H1 (cell line): ENCODE data around the gene NEDD9. TPM values are rescaled to one million over a fixed set of nuclear protein-coding genes. Genes with fewer than 3 reads are reported as not detected.

Experiments
- CTCF ChIA-PET: fragments of 300-600 bp; sonication (Branson Sonifier 250); formaldehyde crosslinking; loops from one replicate; lab custom pipeline; 2021; ENCODE audit not compliant: partially characterized antibody; lab: Charles Lee
- POLR2A ChIA-PET: fragments of 300-600 bp; sonication (Branson Sonifier 250); formaldehyde crosslinking; loops from one replicate; lab custom pipeline; 2021; ENCODE audit warnings: inconsistent platforms; ENCODE audit not compliant: partially characterized antibody; lab: Charles Lee
- DNase-seq, 2 experiments: peaks; one replicate each; pipeline versions ENCODE4 v3.0.0 to v3.0.0-alpha.2; 2010 to 2022; ENCODE audit warnings: low spot score in 2 of 2, low read depth in 1 of 2, mixed read lengths in 1 of 2
- FAIRE-seq: peaks from 2 replicates; lab custom pipeline; 2011; peaks lifted over from hg19 to GRCh38; lab: Jason Lieb, UNC
- H2AFZ ChIP-seq: 2 replicates; pipeline ENCODE4 v1.8.1; 2012; ENCODE audit warnings: low read length, inconsistent platforms
- H2AK5ac ChIP-seq: 2 replicates; pipeline ENCODE4 v1.6.1; 2013; ENCODE audit warnings: low read depth, low read length
- H2BK120ac ChIP-seq: replicated peaks from 2 replicates; pipeline ENCODE3; 2013; ENCODE audit warnings: low read depth, low read length, inconsistent platforms
- H2BK12ac ChIP-seq: 2 replicates; pipeline ENCODE4 v1.6.1; 2013; ENCODE audit warnings: low read depth, low read length
- H2BK15ac ChIP-seq: 2 replicates; pipeline ENCODE4 v1.6.1; 2013; ENCODE audit warnings: low read length
- H2BK20ac ChIP-seq: 2 replicates; pipeline ENCODE4 v1.6.1; 2013; ENCODE audit warnings: low read length
- H2BK5ac ChIP-seq: 2 replicates; pipeline ENCODE4 v1.6.1; 2013; ENCODE audit warnings: low read depth, low read length
- H3K14ac ChIP-seq: 2 replicates; pipeline ENCODE4 v1.6.1; 2013; ENCODE audit warnings: inconsistent platforms; ENCODE audit not compliant: insufficient read length
- H3K18ac ChIP-seq: 2 replicates; pipeline ENCODE4 v1.6.1; 2013; ENCODE audit warnings: low read length; ENCODE audit errors: extremely low read depth
- H3K23ac ChIP-seq: 2 replicates; pipeline ENCODE4 v1.6.1; 2013; ENCODE audit warnings: inconsistent platforms; ENCODE audit not compliant: insufficient read length
- H3K23me2 ChIP-seq: 2 replicates; pipeline ENCODE4 v1.6.1; 2013; ENCODE audit warnings: low read depth, low read length
- H3K27ac ChIP-seq: 2 replicates; pipeline ENCODE4 v1.6.1; 2011; ENCODE audit warnings: low read depth, low read length, inconsistent platforms
- H3K27me3 ChIP-seq, 4 experiments: replicated peaks in 1 of 4; 1 replicate in 1 of 4; 2 replicates in 3 of 4; pipeline versions ENCODE4 v1.6.1 to v1.8.1; 2011 to 2013; ENCODE audit warnings: low read length in 3 of 4, mild to moderate bottlenecking in 3 of 4, inconsistent platforms in 2 of 4, mixed read lengths in 2 of 4, moderate library complexity in 1 of 4; ENCODE audit not compliant: control insufficient read depth in 3 of 4, insufficient read depth in 3 of 4; ENCODE audit errors: extremely low read depth in 1 of 4
- H3K36me3 ChIP-seq, 4 experiments: 2 replicates each; pipeline versions ENCODE4 v1.6.1 to v1.8.1; 2011 to 2013; ENCODE audit warnings: mild to moderate bottlenecking in 4 of 4, low read length in 3 of 4, moderate library complexity in 2 of 4, control low read depth in 1 of 4, inconsistent platforms in 1 of 4; ENCODE audit not compliant: insufficient read depth in 4 of 4, control insufficient read depth in 2 of 4
- H3K4ac ChIP-seq: replicated peaks from 2 replicates; pipeline ENCODE3; 2013; ENCODE audit warnings: low read length, low read depth, mixed read lengths, inconsistent platforms; ENCODE audit not compliant: insufficient read length
- H3K4me1 ChIP-seq, 4 experiments: replicated peaks in 1 of 4; 1 replicate in 1 of 4; 2 replicates in 3 of 4; pipeline versions ENCODE4 v1.6.1 to v1.8.1; 2011 to 2013; ENCODE audit warnings: low read length in 3 of 4, inconsistent platforms in 2 of 4, mixed read lengths in 1 of 4; ENCODE audit not compliant: insufficient read depth in 4 of 4, control insufficient read depth in 3 of 4
- H3K4me2 ChIP-seq, 2 experiments: 2 replicates each; pipeline versions ENCODE4 v1.6.1 to v1.8.1; 2011 to 2013; ENCODE audit warnings: low read depth in 2 of 2, low read length in 2 of 2, control low read depth in 1 of 2, inconsistent platforms in 1 of 2, mild to moderate bottlenecking in 1 of 2; ENCODE audit not compliant: insufficient read depth in 1 of 2
- H3K4me3 ChIP-seq, 4 experiments: fragments of 200-600, 300-600 bp in 1 of 4; sonication (generic), shearing (Covaris generic), sonication (Bioruptor Twin) in 1 of 4; 2 replicates each; pipeline versions ENCODE4 v1.5.1 to v1.8.1; 2011 to 2016; ENCODE audit warnings: low read length in 4 of 4, low read depth in 3 of 4, control low read depth in 2 of 4, inconsistent platforms in 2 of 4, mild to moderate bottlenecking in 2 of 4, mixed read lengths in 1 of 4, moderate library complexity in 1 of 4; ENCODE audit not compliant: insufficient read depth in 2 of 4; ENCODE audit errors: extremely low read depth in 1 of 4
- H3K56ac ChIP-seq: replicated peaks from 2 replicates; pipeline ENCODE3; 2013; ENCODE audit warnings: low read depth, mild to moderate bottlenecking, mixed read lengths, low read length, inconsistent platforms; ENCODE audit not compliant: insufficient read length
- H3K79me1 ChIP-seq: 2 replicates; pipeline ENCODE4 v1.6.1; 2013; ENCODE audit warnings: low read depth, low read length, control low read depth
- H3K79me2 ChIP-seq, 2 experiments: 2 replicates each; pipeline versions ENCODE4 v1.6.1 to v1.8.1; 2012 to 2013; ENCODE audit warnings: low read length in 2 of 2, mild to moderate bottlenecking in 2 of 2, inconsistent platforms in 1 of 2; ENCODE audit not compliant: insufficient read depth in 2 of 2, control insufficient read depth in 1 of 2
- H3K9ac ChIP-seq, 4 experiments: replicated peaks in 1 of 4; 1 replicate in 1 of 4; 2 replicates in 3 of 4; pipeline versions ENCODE4 v1.6.1 to v1.8.1; 2011 to 2013; ENCODE audit warnings: low read depth in 3 of 4, low read length in 3 of 4, control low read depth in 2 of 4, mild to moderate bottlenecking in 2 of 4, moderate library complexity in 2 of 4, inconsistent platforms in 1 of 4; ENCODE audit errors: extremely low read depth in 1 of 4
- H3K9me3 ChIP-seq, 2 experiments: 2 replicates each; pipeline versions ENCODE4 v1.6.1 to v1.8.1; 2012 to 2013; ENCODE audit warnings: mild to moderate bottlenecking in 2 of 2, moderate library complexity in 2 of 2, control low read depth in 1 of 2, inconsistent platforms in 1 of 2, low read depth in 1 of 2, low read length in 1 of 2, mixed read lengths in 1 of 2; ENCODE audit not compliant: insufficient read depth in 2 of 2
- H4K20me1 ChIP-seq, 2 experiments: replicated peaks in 1 of 2; 2 replicates each; pipeline versions ENCODE3 to v1.8.1; 2011 to 2013; ENCODE audit warnings: inconsistent platforms in 2 of 2, low read length in 2 of 2, mild to moderate bottlenecking in 1 of 2; ENCODE audit not compliant: insufficient read depth in 2 of 2, control insufficient read depth in 1 of 2
- H4K5ac ChIP-seq: 2 replicates; pipeline ENCODE4 v1.6.1; 2013; ENCODE audit warnings: low read length, low read depth, mixed read lengths, inconsistent platforms; ENCODE audit not compliant: insufficient read length
- H4K8ac ChIP-seq: 2 replicates; pipeline ENCODE4 v1.8.0; 2013; ENCODE audit warnings: mild to moderate bottlenecking, moderate library complexity, low read length, inconsistent platforms; ENCODE audit not compliant: insufficient read depth; ENCODE audit errors: extremely low read depth
- H4K91ac ChIP-seq: replicated peaks from 2 replicates; pipeline ENCODE3; 2013; ENCODE audit warnings: low read length, mixed read lengths, inconsistent platforms; ENCODE audit not compliant: insufficient read length
- ASH2L ChIP-seq: fragments of 200-600, 300-600 bp; sonication (generic); IDR thresholded peaks from one replicate; pipeline ENCODE4 v1.7.1; 2017; ENCODE audit warnings: low read length
- BACH1 ChIP-seq: IDR thresholded peaks from 2 replicates; pipeline ENCODE4 v1.6.1; 2012; ENCODE audit warnings: low read length, improper control_type of control experiment
- EP300 ChIP-seq, 2 experiments: IDR thresholded peaks; 1 replicate in 1 of 2; 2 replicates in 1 of 2; pipeline ENCODE4 v1.6.1; 2011 to 2012; ENCODE audit warnings: low read depth in 2 of 2, low read length in 2 of 2, mild to moderate bottlenecking in 2 of 2, borderline replicate concordance in 1 of 2, inconsistent platforms in 1 of 2, moderate library complexity in 1 of 2
- FOSL1 ChIP-seq: IDR thresholded peaks from 2 replicates; pipeline ENCODE4 v1.6.1; 2011; ENCODE audit warnings: mild to moderate bottlenecking, low read depth, low read length, moderate library complexity; ENCODE audit not compliant: insufficient read depth
- NRF1 ChIP-seq: IDR thresholded peaks from 2 replicates; pipeline ENCODE4 v1.6.1; 2011; ENCODE audit warnings: mild to moderate bottlenecking, low read depth, low read length, improper control_type of control experiment
- RAD21 ChIP-seq, 2 experiments: IDR thresholded peaks in 1 of 2; conservative IDR thresholded peaks in 1 of 2; 2 replicates each; pipeline ENCODE4 v1.6.1; 2011; ENCODE audit warnings: low read depth in 2 of 2, low read length in 2 of 2, improper control_type of control experiment in 1 of 2, inconsistent platforms in 1 of 2, mild to moderate bottlenecking in 1 of 2, moderate library complexity in 1 of 2
- RNF2 ChIP-seq: fragments of 200-900, 300-1000 bp; sonication (generic); IDR thresholded peaks from 2 replicates; pipeline ENCODE4 v1.7.1; 2016; ENCODE audit warnings: borderline replicate concordance, low read depth, mild to moderate bottlenecking, antibody characterized with exemption, low read length; ENCODE audit not compliant: poor library complexity, severe bottlenecking; ENCODE audit errors: missing control alignments
- RXRA ChIP-seq: IDR thresholded peaks from 2 replicates; pipeline ENCODE4 v1.6.1; 2011; ENCODE audit warnings: low read depth, mild to moderate bottlenecking, low read length, moderate library complexity; ENCODE audit not compliant: insufficient read depth
- SAP30 ChIP-seq: fragments of 300-600 bp; sonication (generic); IDR thresholded peaks from 2 replicates; pipeline ENCODE4 v1.7.1; 2012; ENCODE audit warnings: low read length, moderate library complexity, mild to moderate bottlenecking, inconsistent platforms; ENCODE audit not compliant: insufficient read depth, insufficient replicate concordance
- SRF ChIP-seq: IDR thresholded peaks from 2 replicates; pipeline ENCODE4 v1.6.1; 2011; ENCODE audit warnings: mild to moderate bottlenecking, low read depth, low read length, moderate library complexity
- SUZ12 ChIP-seq: fragments of 200-600 bp; sonication (generic); IDR thresholded peaks from 2 replicates; pipeline ENCODE4 v1.6.1; 2012; ENCODE audit warnings: mild to moderate bottlenecking, inconsistent platforms, low read length, moderate library complexity, mixed read lengths
- ZNF274 ChIP-seq: IDR thresholded peaks from 2 replicates; pipeline ENCODE4 v1.7.0; 2012; ENCODE audit warnings: low read length, borderline replicate concordance; ENCODE audit errors: extremely low read depth
- WGBS, 2 experiments: shearing (Covaris generic) in 1 of 2; methylation state at CpG; one replicate each; pipeline versions ENCODE4 v1.1.6 to v1.1.7; 2013 to 2015; ENCODE audit warnings: low lambda C conversion rate in 2 of 2, mixed read lengths in 2 of 2, inconsistent platforms in 1 of 2, low coverage in 1 of 2, missing lambda C conversion rate in 1 of 2; ENCODE audit not compliant: insufficient replicate concordance in 2 of 2, insufficient coverage in 1 of 2, insufficient read length in 1 of 2; ENCODE audit errors: extremely low coverage in 1 of 2, missing lambda C conversion rate in 1 of 2; 5-methylcytosine and 5-hydroxymethylcytosine counted together
- polyA plus RNA-seq, 7 experiments: library from polyadenylated mRNA; depleted of rRNA in 3 of 7; stranded (reverse) in 5 of 7; unstranded in 2 of 7; fragments of >200 nt in 5 of 7; fragments of 200-250 nt in 2 of 7; gene quantifications; 1 replicate in 5 of 7; 2 replicates in 1 of 7; 4 replicates in 1 of 7; pipeline versions ENCODE4 v1.2.1 to v1.2.3, GENCODE V29; 2011 to 2013; ENCODE audit warnings: missing spikeins in 2 of 7, mixed read lengths in 2 of 7
- total RNA-seq: library from RNA; stranded (reverse); fragmentation: NEBNext Ultra II Directional; extraction: Animal tissue kit (Norgen Biotek cat#: 25700); gene quantifications from 2 replicates; pipeline ENCODE4 v1.2.1, GENCODE V29; 2021

Gene NEDD9
- total and polyA plus RNA-seq, 2 of the 8 experiments (the other 6 are each of a cell fraction or from before 2014, with no cell fraction given), result 3.6 to 12.0 TPM

DNA sequence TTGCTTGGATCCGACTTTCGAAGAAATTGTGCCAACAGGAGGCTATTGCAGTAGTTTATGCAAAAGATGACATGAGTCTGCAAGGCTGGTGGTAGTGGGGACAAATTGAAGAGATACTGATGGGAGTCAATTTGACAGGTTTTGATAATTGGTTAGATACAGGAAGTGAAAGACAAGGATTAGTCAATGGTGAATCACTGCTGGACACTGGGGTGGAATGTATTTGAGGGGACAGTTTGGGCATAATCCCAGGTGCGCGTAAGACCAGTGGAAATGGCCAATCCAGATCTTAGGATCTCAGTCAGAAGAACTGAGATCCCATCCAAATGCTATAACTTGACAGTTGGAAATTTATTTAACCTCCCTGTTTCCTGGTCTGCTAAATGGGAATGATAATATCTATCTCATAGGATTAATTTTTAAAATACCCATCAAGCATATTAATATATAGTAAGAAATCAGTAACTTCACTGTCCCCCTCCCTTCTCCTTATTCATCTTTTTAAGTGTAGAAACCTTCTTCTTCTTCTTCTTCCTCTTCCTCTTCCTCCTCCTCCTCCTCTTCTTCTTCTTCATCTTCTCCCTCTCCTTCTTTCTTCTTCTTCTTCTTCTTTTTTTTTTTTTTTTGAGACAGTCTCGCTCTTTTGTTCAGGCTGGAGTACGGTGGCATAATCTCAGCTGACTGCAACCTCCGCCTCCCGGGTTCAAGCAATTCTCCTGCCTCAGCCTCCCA, 90.0 kb downstream of the NEDD9 start:
- Histone ChIP-seq H3K9me3 (no peaks in the 10 kb centered on the region), H2AFZ (no peak overlapping the region), H3K4me2 (no peak overlapping the region), H3K56ac (no peak overlapping the region), H2BK5ac (no peak overlapping the region), H3K23me2 (no peaks in the 10 kb centered on the region), H3K4me1 (peaks cover 1 to 7% (median 5%) of the 10 kb centered on the region in 4 experiments; a peak in 3 of 7 replicates), H3K18ac (no peak overlapping the region), H3K36me3 (no peaks in the 10 kb centered on the region), H4K91ac (no peak overlapping the region), H3K27me3 (no peaks in the 10 kb centered on the region), H3K9ac (no peak overlapping the region), H2BK20ac (no peak overlapping the region), H3K27ac (no peak overlapping the region), H2BK120ac (no peak overlapping the region), H3K79me1 (no peaks in the 10 kb centered on the region), H3K23ac (no peak overlapping the region), H2BK15ac (no peak overlapping the region), H3K14ac (no peak overlapping the region), H4K20me1 (no peaks in the 10 kb centered on the region), H4K5ac (no peak overlapping the region), H4K8ac (no peak overlapping the region), H2AK5ac (no peak overlapping the region), H3K4me3 (no peak overlapping the region), H3K4ac (no peak overlapping the region), H3K79me2 (no peaks in the 10 kb centered on the region), H2BK12ac (no peak overlapping the region)
- DNase-seq, result no peak
- ChIA-PET POLR2A (no interaction called here), CTCF (interaction anchor here (0.7 to 4.5 kb wide), 7 partner anchors 23 to 359 kb away, joined by 3 to 82 read pairs (median 3); no protein-coding TSS in a partner anchor)
- FAIRE-seq, result no peak
- 93% methylated on average over 7 of the region's 8 CpGs; no CpG with 5 or more reads in 1 of the 2 experiments for WGBS, 2 experiments
- TF ChIP-seq BACH1 (no peak), FOSL1 (no peak), RNF2 (no peak), ASH2L (no peak), RXRA (no peak), RAD21 (IDR thresholded peaks at IDR 0.05 in 1 of 2, conservative IDR thresholded peaks at IDR 0.05 in 1 of 2; ENCODE audit: low read depth in 2 of 2, low read length in 2 of 2) (no peak), SAP30 (no peak), ZNF274 (no peak), SUZ12 (no peak), NRF1 (no peak), EP300 (IDR thresholded peaks at IDR 0.05; ENCODE audit: borderline replicate concordance in 1 of 2, low read depth in 2 of 2, low read length in 2 of 2) (no peak), SRF (no peak)
